H1 (cell line): ENCODE results near the gene AASDH. TPM values are rescaled to one million over a fixed set of nuclear protein-coding genes. Genes with fewer than 3 reads are reported as not detected.
A peak's percentile ranks its signal among the peaks of the same experiment; 100 is the strongest.

Experiments
- CBX5 ChIP-seq: fragments of 300-800, 300-1000 bp; sonication (generic); IDR thresholded peaks from 2 replicates; pipeline ENCODE4 v1.7.1; 2016; ENCODE audit warnings: antibody characterized with exemption, low read length, low read depth
- CHD1 ChIP-seq: IDR thresholded peaks from 2 replicates; pipeline ENCODE4 v1.6.1; 2012; ENCODE audit warnings: low read depth, low read length, improper control_type of control experiment
- HDAC2 ChIP-seq, 2 experiments: fragments of 300-600 bp in 1 of 2; sonication (generic) in 1 of 2; IDR thresholded peaks; 2 replicates each; pipeline ENCODE4 v1.6.1; 2011 to 2012; ENCODE audit warnings: low read depth in 2 of 2, low read length in 2 of 2, mild to moderate bottlenecking in 2 of 2, moderate library complexity in 2 of 2, borderline replicate concordance in 1 of 2, inconsistent platforms in 1 of 2
- NANOG ChIP-seq: IDR thresholded peaks from 2 replicates; pipeline ENCODE4 v1.6.1; 2011; ENCODE audit warnings: low read length, low read depth, mild to moderate bottlenecking, inconsistent platforms; ENCODE audit not compliant: insufficient read depth, poor library complexity, severe bottlenecking
- POLR2A ChIP-seq, 2 experiments: IDR thresholded peaks; 1 replicate in 1 of 2; 2 replicates in 1 of 2; pipeline ENCODE4 v1.6.1; 2011; ENCODE audit warnings: low read depth in 2 of 2, low read length in 2 of 2, mild to moderate bottlenecking in 2 of 2; ENCODE audit errors: control extremely low read depth in 1 of 2
- TCF12 ChIP-seq: IDR thresholded peaks from 2 replicates; pipeline ENCODE4 v1.6.1; 2011; ENCODE audit warnings: low read depth, mild to moderate bottlenecking, low read length
- polyA plus RNA-seq, 7 experiments: library from polyadenylated mRNA; depleted of rRNA in 3 of 7; stranded (reverse) in 5 of 7; unstranded in 2 of 7; fragments of >200 nt in 5 of 7; fragments of 200-250 nt in 2 of 7; gene quantifications; 1 replicate in 5 of 7; 2 replicates in 1 of 7; 4 replicates in 1 of 7; pipeline versions ENCODE4 v1.2.1 to v1.2.3, GENCODE V29; 2011 to 2013; ENCODE audit warnings: missing spikeins in 2 of 7, mixed read lengths in 2 of 7
- total RNA-seq: library from RNA; stranded (reverse); fragmentation: NEBNext Ultra II Directional; extraction: Animal tissue kit (Norgen Biotek cat#: 25700); gene quantifications from 2 replicates; pipeline ENCODE4 v1.2.1, GENCODE V29; 2021
- TF ChIP-seq, protein P1 (sequence below): fragments of 300-600 bp; sonication (generic); IDR thresholded peaks from 2 replicates; pipeline ENCODE4 v1.7.1; 2012; ENCODE audit warnings: low read length, moderate library complexity, mild to moderate bottlenecking, inconsistent platforms; ENCODE audit not compliant: insufficient replicate concordance
- TF ChIP-seq, protein P2 (sequence below): IDR thresholded peaks from 2 replicates; pipeline ENCODE4 v1.6.1; 2012; ENCODE audit warnings: low read length, inconsistent platforms
- TF ChIP-seq, protein P3 (sequence below): IDR thresholded peaks from 2 replicates; pipeline ENCODE4 v1.6.1; 2012; ENCODE audit warnings: inconsistent platforms

Gene AASDH
- total and polyA plus RNA-seq, 2 of the 8 experiments (the other 6 are each of a cell fraction or from before 2014, with no cell fraction given) = 8.0 to 10.9 TPM

GRCh38 chr4:56400560-56400959 lies 13.3 kb upstream of the AASDH start (continued):
- TF ChIP-seq, protein P1, sequence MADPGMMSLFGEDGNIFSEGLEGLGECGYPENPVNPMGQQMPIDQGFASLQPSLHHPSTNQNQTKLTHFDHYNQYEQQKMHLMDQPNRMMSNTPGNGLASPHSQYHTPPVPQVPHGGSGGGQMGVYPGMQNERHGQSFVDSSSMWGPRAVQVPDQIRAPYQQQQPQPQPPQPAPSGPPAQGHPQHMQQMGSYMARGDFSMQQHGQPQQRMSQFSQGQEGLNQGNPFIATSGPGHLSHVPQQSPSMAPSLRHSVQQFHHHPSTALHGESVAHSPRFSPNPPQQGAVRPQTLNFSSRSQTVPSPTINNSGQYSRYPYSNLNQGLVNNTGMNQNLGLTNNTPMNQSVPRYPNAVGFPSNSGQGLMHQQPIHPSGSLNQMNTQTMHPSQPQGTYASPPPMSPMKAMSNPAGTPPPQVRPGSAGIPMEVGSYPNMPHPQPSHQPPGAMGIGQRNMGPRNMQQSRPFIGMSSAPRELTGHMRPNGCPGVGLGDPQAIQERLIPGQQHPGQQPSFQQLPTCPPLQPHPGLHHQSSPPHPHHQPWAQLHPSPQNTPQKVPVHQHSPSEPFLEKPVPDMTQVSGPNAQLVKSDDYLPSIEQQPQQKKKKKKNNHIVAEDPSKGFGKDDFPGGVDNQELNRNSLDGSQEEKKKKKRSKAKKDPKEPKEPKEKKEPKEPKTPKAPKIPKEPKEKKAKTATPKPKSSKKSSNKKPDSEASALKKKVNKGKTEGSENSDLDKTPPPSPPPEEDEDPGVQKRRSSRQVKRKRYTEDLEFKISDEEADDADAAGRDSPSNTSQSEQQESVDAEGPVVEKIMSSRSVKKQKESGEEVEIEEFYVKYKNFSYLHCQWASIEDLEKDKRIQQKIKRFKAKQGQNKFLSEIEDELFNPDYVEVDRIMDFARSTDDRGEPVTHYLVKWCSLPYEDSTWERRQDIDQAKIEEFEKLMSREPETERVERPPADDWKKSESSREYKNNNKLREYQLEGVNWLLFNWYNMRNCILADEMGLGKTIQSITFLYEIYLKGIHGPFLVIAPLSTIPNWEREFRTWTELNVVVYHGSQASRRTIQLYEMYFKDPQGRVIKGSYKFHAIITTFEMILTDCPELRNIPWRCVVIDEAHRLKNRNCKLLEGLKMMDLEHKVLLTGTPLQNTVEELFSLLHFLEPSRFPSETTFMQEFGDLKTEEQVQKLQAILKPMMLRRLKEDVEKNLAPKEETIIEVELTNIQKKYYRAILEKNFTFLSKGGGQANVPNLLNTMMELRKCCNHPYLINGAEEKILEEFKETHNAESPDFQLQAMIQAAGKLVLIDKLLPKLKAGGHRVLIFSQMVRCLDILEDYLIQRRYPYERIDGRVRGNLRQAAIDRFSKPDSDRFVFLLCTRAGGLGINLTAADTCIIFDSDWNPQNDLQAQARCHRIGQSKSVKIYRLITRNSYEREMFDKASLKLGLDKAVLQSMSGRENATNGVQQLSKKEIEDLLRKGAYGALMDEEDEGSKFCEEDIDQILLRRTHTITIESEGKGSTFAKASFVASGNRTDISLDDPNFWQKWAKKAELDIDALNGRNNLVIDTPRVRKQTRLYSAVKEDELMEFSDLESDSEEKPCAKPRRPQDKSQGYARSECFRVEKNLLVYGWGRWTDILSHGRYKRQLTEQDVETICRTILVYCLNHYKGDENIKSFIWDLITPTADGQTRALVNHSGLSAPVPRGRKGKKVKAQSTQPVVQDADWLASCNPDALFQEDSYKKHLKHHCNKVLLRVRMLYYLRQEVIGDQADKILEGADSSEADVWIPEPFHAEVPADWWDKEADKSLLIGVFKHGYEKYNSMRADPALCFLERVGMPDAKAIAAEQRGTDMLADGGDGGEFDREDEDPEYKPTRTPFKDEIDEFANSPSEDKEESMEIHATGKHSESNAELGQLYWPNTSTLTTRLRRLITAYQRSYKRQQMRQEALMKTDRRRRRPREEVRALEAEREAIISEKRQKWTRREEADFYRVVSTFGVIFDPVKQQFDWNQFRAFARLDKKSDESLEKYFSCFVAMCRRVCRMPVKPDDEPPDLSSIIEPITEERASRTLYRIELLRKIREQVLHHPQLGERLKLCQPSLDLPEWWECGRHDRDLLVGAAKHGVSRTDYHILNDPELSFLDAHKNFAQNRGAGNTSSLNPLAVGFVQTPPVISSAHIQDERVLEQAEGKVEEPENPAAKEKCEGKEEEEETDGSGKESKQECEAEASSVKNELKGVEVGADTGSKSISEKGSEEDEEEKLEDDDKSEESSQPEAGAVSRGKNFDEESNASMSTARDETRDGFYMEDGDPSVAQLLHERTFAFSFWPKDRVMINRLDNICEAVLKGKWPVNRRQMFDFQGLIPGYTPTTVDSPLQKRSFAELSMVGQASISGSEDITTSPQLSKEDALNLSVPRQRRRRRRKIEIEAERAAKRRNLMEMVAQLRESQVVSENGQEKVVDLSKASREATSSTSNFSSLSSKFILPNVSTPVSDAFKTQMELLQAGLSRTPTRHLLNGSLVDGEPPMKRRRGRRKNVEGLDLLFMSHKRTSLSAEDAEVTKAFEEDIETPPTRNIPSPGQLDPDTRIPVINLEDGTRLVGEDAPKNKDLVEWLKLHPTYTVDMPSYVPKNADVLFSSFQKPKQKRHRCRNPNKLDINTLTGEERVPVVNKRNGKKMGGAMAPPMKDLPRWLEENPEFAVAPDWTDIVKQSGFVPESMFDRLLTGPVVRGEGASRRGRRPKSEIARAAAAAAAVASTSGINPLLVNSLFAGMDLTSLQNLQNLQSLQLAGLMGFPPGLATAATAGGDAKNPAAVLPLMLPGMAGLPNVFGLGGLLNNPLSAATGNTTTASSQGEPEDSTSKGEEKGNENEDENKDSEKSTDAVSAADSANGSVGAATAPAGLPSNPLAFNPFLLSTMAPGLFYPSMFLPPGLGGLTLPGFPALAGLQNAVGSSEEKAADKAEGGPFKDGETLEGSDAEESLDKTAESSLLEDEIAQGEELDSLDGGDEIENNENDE = peak; percentile 59
- TF ChIP-seq TCF12 (peak; percentile 85; the same call in 1 of the 2 replicates), CBX5 (no peak), NANOG (peak; percentile 11), POLR2A (IDR thresholded peaks at IDR 0.05; ENCODE audit: control extremely low read depth in 1 of 2, low read depth in 2 of 2, low read length in 2 of 2) (peak in 1 of 2 experiments; percentile 35; a peak in 1 of 3 replicates), HDAC2 (IDR thresholded peaks at IDR 0.05; ENCODE audit: borderline replicate concordance in 1 of 2, low read depth in 2 of 2, low read length in 2 of 2) (no peak), CHD1 (no peak)
- TF ChIP-seq, protein P2, sequence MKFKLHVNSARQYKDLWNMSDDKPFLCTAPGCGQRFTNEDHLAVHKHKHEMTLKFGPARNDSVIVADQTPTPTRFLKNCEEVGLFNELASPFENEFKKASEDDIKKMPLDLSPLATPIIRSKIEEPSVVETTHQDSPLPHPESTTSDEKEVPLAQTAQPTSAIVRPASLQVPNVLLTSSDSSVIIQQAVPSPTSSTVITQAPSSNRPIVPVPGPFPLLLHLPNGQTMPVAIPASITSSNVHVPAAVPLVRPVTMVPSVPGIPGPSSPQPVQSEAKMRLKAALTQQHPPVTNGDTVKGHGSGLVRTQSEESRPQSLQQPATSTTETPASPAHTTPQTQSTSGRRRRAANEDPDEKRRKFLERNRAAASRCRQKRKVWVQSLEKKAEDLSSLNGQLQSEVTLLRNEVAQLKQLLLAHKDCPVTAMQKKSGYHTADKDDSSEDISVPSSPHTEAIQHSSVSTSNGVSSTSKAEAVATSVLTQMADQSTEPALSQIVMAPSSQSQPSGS = no peak
- TF ChIP-seq, protein P3, sequence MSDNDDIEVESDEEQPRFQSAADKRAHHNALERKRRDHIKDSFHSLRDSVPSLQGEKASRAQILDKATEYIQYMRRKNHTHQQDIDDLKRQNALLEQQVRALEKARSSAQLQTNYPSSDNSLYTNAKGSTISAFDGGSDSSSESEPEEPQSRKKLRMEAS = no peak
